Pons (tissue), 1 donor: ENCODE data around the gene TMEM223.
"Not testable (repeated sequence)": the region's sequence is repeated elsewhere in the genome, so short reads cannot be mapped to it uniquely, and the experiment has no call there.

Experiments
- DNase-seq: peaks from one replicate; pipeline ENCODE4 v3.0.0-alpha.2; 2016; ENCODE audit warnings: low spot score

TMEM223 gene

GRCh38 chr11:62791501-62792201 lies at the start of gene TMEM223:
Gene TMEM223, minus strand, starts transcription at chr11:62792006. Its CDS starts 12 bp downstream, at chr11:62791994.
- DNase-seq = peak; percentile 83

DNA sequence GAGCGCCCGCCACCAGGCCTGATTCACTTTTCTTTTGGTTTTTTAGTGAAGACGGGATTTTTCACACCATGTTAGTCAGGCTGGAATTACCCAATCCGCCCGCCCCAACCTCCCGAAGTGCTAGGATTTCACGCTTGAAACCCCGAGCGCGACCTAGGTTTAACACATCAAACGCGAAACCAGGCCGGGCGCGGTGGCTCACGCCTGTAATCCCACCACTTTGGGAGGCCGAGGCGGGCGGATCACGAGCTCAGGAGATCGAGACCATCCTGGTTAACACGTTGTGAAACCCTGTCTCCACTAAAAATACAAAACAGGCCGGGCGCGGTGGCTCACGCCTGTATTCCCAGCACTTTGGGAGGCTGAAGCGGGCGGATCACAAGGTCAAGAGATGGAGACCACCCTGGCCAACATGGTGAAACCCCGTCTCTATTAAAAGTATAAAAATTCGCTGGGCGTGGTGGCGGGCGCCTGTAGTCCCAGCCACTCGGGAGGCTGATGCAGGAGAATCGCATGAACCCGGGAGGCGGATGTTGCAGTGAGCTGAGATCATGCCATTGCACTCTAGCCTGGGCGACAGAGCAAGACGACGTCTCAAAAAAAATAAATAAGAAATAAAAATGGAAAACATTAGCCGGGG lies 49.0 kb upstream of the TMEM223 start:
- not testable (repeated sequence) for DNase-seq

- peak; percentile 95 for DNase-seq
Observed at GRCh38 chr11:62839050-62839945, 47.5 kb upstream of the TMEM223 start, which contains the start of gene WDR74. Gene WDR74, minus strand, starts transcription at chr11:62839590. Its CDS starts 20 bp downstream, at chr11:62839570.

- no peak for DNase-seq
Observed at GRCh38 chr11:62835336-62835735, 43.5 kb upstream of the TMEM223 start.

DNA sequence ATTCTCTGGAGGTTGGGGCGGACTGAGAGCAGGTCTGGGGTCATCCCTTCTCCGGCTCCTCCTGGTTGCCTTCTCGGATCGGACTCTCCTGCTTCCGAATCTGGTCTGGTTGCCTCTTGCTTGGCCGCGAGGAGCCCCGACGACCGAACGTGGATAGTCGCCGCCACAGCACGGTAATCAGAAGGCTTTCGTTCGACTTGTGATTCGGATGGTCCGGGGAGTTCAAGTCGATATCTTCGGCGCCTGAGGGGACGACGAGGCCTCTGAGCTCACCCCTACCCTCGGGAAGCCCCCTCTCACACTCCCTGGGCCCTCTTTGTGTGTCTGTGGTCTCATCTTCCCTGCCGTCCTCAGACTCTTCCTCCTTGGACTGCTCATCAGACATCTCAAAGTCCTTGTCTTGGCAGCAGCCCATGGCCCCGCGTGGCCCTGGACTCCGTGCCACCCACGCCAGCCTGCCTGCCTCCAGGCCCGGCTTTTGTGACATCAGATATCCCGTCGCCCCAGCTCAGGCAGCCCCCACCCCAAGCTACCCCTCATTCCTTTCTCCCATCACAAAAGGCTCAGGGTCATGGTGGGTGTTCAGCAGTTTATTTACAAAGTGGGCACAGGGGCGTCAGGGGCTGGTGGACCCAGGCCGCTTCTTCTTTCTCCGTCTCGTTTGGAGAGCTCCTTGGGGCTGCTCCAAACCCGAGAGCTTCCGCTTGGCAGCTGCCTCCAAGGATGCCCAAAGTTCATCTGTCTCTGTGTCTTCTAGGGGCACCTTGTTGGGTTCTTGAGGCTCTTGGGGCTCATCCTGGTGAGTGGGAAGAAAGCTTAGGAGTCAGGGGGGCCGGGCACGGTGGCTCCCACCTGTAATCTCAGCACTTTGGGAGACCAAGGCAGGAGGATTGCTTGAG lies 40.8 kb upstream of the TMEM223 start, which contains the start of gene TEX54:
Gene TEX54, minus strand, starts transcription at position 506 of the 899 bp plus-strand sequence.
- no peak for DNase-seq

- DNase-seq = peak; percentile 99
Observed at GRCh38 chr11:62831520-62832335, 39.9 kb upstream of the TMEM223 start, which contains the start of gene STX5. Gene STX5, minus strand, starts transcription at chr11:62832051. Its CDS starts 808 bp downstream, at chr11:62831243.

DNA sequence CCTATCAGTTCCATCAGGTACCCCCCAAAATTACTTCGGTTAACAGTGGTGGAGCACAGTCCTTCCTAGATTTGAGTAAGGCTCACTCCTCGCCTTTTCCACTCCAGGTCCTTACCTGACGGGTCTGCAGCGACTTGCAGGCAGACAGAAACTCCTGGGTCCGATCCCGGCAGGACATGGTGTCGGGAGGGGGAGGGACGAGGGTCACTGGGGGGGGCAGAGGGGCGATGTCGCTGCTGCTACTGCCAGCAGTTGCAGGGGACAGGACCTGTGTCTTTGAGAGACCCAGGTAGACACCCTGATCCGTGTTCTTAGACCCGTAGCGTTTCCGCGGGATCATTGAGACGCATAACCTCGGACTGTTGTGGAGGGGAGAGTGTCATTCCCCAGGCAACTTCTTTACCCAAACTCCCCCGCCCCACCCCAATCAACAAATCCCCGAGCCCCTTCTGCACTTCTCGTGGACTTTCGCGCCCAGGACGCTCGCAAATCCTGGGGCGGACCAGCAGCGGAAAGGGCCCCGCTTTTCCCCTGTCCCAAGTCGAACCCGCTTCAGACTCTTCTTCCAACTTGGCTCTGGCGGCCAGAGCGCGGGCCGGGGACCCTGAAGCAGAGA lies 39.2 kb upstream of the TMEM223 start:
- no peak for DNase-seq

DNA sequence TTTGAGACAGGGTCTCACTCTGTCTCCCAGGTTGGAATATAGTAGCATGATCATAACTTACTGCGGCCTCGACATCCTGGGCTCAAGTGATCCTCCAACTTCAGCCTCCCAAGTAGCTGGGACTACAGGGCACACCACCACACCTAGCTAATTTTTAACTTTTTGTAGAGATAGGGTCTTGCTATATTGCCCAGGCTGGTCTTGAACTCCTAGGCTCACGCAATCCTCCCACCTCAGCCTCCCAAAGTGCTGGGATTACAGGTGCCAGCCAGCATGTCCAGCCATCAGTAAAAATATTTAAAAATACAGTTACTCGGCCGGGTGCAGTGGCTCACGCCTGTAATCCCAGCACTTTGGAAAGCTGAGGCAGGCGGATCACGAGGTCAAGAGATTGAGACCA lies 36.3 kb upstream of the TMEM223 start:
- not testable (repeated sequence) for DNase-seq

DNA sequence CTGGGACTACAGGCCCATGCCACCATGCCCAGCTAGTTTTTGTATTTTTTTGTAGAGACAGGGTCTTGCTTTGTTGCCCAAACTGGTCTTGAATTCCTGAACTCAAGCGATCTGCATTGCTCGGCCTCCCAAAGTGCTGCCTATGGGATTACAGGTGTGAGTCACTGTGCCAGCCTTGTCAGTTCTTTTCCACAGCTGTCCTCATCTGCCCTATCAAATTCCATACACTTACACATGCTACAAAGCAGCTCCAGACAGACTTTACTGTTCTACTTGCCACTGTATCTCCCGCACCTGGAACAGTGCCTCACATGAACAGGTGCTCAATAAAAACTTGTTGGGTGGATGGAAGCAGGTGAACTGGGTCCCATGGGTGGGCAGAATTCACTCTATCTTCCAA lies 31.9 kb upstream of the TMEM223 start:
- DNase-seq = no peak

- no peak for DNase-seq
Observed at GRCh38 chr11:62817129-62817528, 25.3 kb upstream of the TMEM223 start.

- no peak for DNase-seq
Observed at GRCh38 chr11:62816557-62816956, 24.8 kb upstream of the TMEM223 start.

DNA sequence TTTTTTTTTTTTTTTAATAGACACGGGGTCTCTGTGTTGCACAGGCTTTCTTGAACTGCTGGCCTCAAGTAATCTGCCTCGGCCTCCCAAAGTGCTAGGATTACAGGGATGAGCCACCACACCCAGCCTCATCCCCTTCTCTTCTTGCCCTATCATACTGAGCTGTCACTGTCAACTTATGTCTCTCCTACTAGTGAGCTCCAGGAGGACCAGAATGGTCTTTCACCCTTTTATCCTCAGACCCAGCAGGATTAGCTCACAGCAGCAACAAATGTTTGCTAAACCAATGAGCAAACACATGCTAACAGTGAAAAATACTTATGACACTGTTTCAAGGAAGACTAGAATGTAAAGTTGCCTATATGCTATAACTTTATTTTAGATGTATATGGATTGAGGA lies 19.9 kb upstream of the TMEM223 start:
- no peak for DNase-seq

DNA sequence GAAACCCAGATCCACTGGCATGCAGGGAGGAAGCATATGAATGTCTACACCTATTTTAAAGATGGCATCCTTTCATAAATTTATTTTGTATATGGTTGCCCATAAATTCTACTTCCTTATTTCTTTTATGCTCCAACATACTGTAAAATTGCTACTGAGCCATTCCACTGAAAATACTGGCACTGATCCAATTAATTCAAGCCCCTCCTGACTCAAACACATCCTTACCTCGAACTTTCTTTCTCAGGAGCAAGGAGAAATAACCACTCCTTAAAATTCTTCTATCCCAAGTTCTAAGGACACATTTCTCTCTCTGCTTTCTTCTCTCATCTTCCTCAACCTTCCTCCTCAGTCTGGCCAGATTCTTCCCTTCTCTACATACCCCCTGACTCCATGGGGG lies 18.9 kb upstream of the TMEM223 start:
- DNase-seq = no peak

DNA sequence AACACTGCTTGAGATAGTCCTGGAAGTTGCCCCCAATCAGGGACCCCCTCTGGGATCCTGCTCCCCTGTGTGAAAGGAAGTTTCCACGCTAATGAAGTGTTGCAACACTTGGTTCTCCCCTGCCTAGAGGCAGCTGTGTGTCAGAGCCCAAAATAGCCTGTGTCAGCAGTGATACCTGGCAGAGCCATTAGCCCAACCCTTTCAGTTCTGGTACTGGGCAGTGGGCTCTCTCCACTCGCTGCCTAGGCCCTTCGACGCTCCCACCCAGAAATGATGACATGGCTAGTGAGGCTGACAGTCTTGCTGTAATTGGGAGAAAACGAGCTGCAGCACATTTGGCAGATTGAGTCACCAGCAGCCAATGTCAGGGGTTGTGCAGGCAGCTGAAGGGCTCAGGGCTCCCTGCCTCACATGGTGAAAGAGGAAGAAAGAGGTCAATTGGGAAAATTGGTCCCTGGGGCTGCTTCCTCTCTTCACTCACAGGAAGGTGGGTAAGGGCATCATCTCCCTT lies 14.9 kb upstream of the TMEM223 start:
- peak; percentile 39 for DNase-seq

DNA sequence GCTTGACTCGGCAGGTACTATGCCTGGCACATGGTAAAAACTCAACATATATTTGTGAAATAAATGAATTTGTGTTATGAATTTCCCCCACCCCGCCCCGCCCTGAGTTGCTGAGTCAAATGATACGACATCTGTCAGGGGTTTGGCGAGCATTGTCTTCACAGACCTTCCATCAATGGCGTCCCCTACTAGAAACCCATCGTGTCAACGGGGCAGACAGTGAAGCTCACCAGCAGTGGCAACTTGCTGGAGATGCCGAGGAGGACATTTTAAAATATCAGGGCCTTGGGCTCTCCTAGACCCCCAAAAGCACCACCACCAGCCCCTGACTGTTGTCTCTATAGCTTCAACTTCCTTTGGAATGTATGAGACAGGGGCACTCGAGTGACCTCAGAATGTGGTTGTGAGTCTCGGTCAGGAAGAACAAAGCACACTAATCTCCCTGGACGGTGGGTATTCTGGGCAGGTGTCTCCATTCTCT lies 14.2 kb upstream of the TMEM223 start:
- DNase-seq = no peak

DNA sequence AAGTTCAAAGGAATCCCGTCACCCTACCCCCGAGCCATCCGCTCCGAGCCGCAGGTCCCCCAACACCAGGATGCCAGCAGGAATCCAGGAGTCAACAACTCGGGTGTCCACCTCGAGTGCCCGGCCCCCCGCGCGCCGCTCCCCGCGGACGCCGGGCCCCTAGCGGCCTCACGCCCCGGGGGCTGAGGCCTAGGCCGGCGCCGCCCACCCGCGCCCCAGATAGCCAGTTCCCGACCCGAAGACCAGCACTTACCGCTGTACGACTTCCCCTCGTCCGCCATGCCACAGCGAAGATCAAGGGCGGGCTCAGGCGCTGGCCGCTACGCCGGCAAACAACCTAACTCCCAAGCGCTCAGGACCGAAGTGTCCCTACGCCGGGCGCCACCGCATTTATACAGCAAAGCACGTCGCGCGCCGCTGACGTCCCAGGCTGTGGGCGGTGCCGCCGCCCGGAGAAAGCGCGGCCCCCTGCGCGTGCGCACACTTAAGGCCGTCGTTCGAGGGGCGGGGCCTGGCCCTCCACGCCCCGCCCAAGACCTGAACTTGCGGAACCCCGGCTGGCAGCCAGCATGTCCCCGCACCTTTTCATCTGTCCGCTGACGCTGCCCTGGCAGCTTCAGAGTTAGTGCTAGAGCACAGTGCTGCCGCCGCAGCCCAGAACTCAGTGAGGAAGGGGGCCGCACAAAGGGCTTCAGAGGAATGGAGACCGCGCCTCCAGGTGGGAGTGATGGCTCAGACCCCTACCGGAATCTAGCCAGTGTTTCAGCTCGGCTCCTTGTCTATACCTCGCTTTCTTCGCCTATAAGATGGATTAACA lies 13.5 kb upstream of the TMEM223 start, which contains the start of gene NXF1:
Gene NXF1, minus strand, starts transcription at position 365 of the 817 bp plus-strand sequence. Its CDS starts 84 bp downstream, at position 281.
- DNase-seq = peak; percentile 93

GRCh38 chr11:62804310-62805075 lies 12.7 kb upstream of the TMEM223 start:
- peak; percentile 30 for DNase-seq

GRCh38 chr11:62801071-62801470 lies 9.3 kb upstream of the TMEM223 start:
- DNase-seq = no peak
